ENCODE results near the gene RAB27B.

DNA sequence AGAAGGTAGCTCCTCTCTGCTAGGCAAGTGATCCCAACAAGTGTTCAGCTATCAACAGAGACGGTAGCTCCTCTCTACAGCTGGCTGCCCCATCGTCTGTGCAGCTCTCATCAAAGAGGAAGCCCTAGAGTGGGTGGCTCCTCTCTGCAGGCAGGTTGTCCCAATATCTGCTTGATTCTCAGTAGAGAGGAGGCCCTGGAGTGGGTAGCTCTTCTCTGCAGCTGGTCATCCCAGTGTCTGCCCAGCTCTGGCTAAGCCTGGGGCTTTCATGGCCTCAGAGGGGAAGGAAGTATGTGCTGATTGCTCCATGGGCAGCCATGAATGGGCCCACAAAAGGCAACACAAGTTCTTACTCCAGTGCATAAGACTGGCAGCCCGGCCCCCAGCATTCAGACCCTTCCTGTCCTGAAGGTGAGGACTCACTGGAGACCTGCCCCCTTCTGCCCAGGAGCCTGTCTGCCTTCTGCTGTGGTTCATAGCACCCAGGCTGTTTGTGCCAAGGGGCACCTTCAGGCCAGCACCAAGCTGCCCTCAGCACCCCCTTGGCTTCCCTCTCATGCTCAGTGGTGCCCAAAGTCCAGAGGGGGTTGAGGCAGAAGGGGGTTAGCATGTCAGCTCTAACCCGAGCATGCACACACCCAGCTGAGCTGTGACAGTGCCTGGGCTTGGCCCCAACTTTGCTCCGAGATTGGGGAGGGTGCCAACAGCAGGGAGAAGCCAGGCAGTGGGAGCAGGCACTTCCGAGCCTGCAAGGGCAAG lies 82.1 kb downstream of the RAB27B start:
- TF ChIP-seq SP1 (CRISPR knock-in tag; conservative IDR thresholded peaks at IDR 0.05), result no peak
- TF ChIP-seq, protein P1, sequence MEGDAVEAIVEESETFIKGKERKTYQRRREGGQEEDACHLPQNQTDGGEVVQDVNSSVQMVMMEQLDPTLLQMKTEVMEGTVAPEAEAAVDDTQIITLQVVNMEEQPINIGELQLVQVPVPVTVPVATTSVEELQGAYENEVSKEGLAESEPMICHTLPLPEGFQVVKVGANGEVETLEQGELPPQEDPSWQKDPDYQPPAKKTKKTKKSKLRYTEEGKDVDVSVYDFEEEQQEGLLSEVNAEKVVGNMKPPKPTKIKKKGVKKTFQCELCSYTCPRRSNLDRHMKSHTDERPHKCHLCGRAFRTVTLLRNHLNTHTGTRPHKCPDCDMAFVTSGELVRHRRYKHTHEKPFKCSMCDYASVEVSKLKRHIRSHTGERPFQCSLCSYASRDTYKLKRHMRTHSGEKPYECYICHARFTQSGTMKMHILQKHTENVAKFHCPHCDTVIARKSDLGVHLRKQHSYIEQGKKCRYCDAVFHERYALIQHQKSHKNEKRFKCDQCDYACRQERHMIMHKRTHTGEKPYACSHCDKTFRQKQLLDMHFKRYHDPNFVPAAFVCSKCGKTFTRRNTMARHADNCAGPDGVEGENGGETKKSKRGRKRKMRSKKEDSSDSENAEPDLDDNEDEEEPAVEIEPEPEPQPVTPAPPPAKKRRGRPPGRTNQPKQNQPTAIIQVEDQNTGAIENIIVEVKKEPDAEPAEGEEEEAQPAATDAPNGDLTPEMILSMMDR (IDR thresholded peaks at IDR 0.05), result no peak
- TF ChIP-seq ZNF138 (CRISPR knock-in tag; conservative IDR thresholded peaks at IDR 0.05), result no peak
- TF ChIP-seq SMAD4 (CRISPR knock-in tag; IDR thresholded peaks at IDR 0.05), result no peak
- TF ChIP-seq ELF4 (CRISPR knock-in tag; IDR thresholded peaks at IDR 0.05; ENCODE audit: low read depth), result no peak
- TF ChIP-seq, protein P2, sequence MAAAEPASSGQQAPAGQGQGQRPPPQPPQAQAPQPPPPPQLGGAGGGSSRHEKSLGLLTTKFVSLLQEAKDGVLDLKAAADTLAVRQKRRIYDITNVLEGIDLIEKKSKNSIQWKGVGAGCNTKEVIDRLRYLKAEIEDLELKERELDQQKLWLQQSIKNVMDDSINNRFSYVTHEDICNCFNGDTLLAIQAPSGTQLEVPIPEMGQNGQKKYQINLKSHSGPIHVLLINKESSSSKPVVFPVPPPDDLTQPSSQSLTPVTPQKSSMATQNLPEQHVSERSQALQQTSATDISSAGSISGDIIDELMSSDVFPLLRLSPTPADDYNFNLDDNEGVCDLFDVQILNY (CRISPR knock-in tag; IDR thresholded peaks at IDR 0.05), result no peak
- TF ChIP-seq MYBL2 (CRISPR knock-in tag; IDR thresholded peaks at IDR 0.05), result no peak
- TF ChIP-seq, protein P3, sequence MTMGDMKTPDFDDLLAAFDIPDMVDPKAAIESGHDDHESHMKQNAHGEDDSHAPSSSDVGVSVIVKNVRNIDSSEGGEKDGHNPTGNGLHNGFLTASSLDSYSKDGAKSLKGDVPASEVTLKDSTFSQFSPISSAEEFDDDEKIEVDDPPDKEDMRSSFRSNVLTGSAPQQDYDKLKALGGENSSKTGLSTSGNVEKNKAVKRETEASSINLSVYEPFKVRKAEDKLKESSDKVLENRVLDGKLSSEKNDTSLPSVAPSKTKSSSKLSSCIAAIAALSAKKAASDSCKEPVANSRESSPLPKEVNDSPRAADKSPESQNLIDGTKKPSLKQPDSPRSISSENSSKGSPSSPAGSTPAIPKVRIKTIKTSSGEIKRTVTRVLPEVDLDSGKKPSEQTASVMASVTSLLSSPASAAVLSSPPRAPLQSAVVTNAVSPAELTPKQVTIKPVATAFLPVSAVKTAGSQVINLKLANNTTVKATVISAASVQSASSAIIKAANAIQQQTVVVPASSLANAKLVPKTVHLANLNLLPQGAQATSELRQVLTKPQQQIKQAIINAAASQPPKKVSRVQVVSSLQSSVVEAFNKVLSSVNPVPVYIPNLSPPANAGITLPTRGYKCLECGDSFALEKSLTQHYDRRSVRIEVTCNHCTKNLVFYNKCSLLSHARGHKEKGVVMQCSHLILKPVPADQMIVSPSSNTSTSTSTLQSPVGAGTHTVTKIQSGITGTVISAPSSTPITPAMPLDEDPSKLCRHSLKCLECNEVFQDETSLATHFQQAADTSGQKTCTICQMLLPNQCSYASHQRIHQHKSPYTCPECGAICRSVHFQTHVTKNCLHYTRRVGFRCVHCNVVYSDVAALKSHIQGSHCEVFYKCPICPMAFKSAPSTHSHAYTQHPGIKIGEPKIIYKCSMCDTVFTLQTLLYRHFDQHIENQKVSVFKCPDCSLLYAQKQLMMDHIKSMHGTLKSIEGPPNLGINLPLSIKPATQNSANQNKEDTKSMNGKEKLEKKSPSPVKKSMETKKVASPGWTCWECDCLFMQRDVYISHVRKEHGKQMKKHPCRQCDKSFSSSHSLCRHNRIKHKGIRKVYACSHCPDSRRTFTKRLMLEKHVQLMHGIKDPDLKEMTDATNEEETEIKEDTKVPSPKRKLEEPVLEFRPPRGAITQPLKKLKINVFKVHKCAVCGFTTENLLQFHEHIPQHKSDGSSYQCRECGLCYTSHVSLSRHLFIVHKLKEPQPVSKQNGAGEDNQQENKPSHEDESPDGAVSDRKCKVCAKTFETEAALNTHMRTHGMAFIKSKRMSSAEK (CRISPR knock-in tag; IDR thresholded peaks at IDR 0.05; ENCODE audit: borderline replicate concordance), result no peak
- TF ChIP-seq, protein P4, sequence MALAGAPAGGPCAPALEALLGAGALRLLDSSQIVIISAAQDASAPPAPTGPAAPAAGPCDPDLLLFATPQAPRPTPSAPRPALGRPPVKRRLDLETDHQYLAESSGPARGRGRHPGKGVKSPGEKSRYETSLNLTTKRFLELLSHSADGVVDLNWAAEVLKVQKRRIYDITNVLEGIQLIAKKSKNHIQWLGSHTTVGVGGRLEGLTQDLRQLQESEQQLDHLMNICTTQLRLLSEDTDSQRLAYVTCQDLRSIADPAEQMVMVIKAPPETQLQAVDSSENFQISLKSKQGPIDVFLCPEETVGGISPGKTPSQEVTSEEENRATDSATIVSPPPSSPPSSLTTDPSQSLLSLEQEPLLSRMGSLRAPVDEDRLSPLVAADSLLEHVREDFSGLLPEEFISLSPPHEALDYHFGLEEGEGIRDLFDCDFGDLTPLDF (CRISPR knock-in tag; IDR thresholded peaks at IDR 0.05), result no peak
- no peak for TF ChIP-seq ETV6 (CRISPR knock-in tag; IDR thresholded peaks at IDR 0.05)
- TF ChIP-seq, protein P5, sequence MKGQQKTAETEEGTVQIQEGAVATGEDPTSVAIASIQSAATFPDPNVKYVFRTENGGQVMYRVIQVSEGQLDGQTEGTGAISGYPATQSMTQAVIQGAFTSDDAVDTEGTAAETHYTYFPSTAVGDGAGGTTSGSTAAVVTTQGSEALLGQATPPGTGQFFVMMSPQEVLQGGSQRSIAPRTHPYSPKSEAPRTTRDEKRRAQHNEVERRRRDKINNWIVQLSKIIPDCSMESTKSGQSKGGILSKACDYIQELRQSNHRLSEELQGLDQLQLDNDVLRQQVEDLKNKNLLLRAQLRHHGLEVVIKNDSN (CRISPR knock-in tag; IDR thresholded peaks at IDR 0.05), result no peak

Measured in WTC11 (cell line).